Breast epithelium (tissue), 4 donors: ENCODE measurements around the gene GATAD2A. TPM values are rescaled to one million over a fixed set of nuclear protein-coding genes. Genes with fewer than 3 reads are reported as not detected.

Experiments used
- DNase-seq, 2 donors: peaks; one replicate each; pipeline ENCODE4 v3.0.0-alpha.2; 2019; ENCODE audit warnings: low spot score in 2 of 2
- H3K27ac ChIP-seq, 2 donors: fragments of 200-600 bp; sonication (generic) in 1 of 2; one replicate each; pipeline ENCODE4 v1.5.1; 2016 to 2019; ENCODE audit warnings: mild to moderate bottlenecking in 1 of 2
- H3K27me3 ChIP-seq, 2 donors: fragments of 200-600 bp; sonication (generic) in 1 of 2; one replicate each; pipeline versions ENCODE4 v1.5.1 to v1.6.0; 2017 to 2019; ENCODE audit warnings: control low read depth in 1 of 2, mild to moderate bottlenecking in 1 of 2
- H3K36me3 ChIP-seq: fragments of 200-600 bp; one replicate; pipeline ENCODE4 v1.5.1; 2019
- H3K4me1 ChIP-seq, 2 donors: fragments of 200-600 bp; sonication (generic); one replicate each; pipeline ENCODE4 v1.5.1; 2016 to 2019; ENCODE audit warnings: control low read depth in 1 of 2
- H3K4me3 ChIP-seq, 3 donors: fragments of 200-600 bp; sonication (generic); 1 replicate in 2 of 3; 2 replicates in 1 of 3; pipeline ENCODE4 v1.5.1; 2016 to 2019; ENCODE audit warnings: mild to moderate bottlenecking in 3 of 3, moderate library complexity in 2 of 3
- H3K9me3 ChIP-seq, 2 donors: fragments of 200-600 bp; sonication (generic) in 1 of 2; one replicate each; pipeline ENCODE4 v1.5.1; 2016 to 2019; ENCODE audit warnings: control low read depth in 1 of 2
- CTCF ChIP-seq, 3 donors: fragments of 450-650 bp; IDR thresholded peaks; one replicate each; pipeline ENCODE4 v1.5.1; 2016 to 2017; ENCODE audit warnings: antibody characterized with exemption in 3 of 3, mild to moderate bottlenecking in 3 of 3, moderate library complexity in 3 of 3
- POLR2A ChIP-seq: fragments of 450-650 bp; IDR thresholded peaks from one replicate; pipeline ENCODE4 v1.6.1; 2016; ENCODE audit warnings: antibody characterized with exemption, mild to moderate bottlenecking, moderate library complexity
- POLR2AphosphoS5 ChIP-seq, 3 donors: sonication (generic); formaldehyde crosslinking; IDR thresholded peaks; one replicate each; pipeline ENCODE4 v1.6.1; 2017; ENCODE audit warnings: antibody characterized with exemption in 3 of 3
- intact Hi-C: fragments of 100-400 bp; cut with DNase I; formaldehyde crosslinking; loops from one replicate; pipeline ENCODE4 v1.15.1; 2023; ENCODE audit warnings: low total_unique reads
- total RNA-seq, 3 donors: library from RNA; depleted of rRNA; stranded (reverse); fragments of >200 nt; gene quantifications; one replicate each; pipeline ENCODE4 v1.1.0, GENCODE V29; 2016

GATAD2A gene
- total RNA-seq, 3 donors from 2014 or later, result 29.1 to 38.7 (median 33.6) TPM

- no peak for TF ChIP-seq POLR2AphosphoS5 (IDR thresholded peaks at IDR 0.05)
- TF ChIP-seq CTCF (IDR thresholded peaks at IDR 0.05), result no peak
- no peak for TF ChIP-seq POLR2A
- DNase-seq, result no peak
- no peaks in the 10 kb centered on the region for H3K4me1 ChIP-seq
- intact Hi-C loops, result no loop called here
- no peak overlapping the region for H3K27ac ChIP-seq
- H3K9me3 ChIP-seq, result no peaks in the 10 kb centered on the region
- no peaks in the 10 kb centered on the region for H3K36me3 ChIP-seq
- H3K27me3 ChIP-seq, result peaks cover 0 to 3% of the 10 kb centered on the region in 2 donors
- no peak overlapping the region for H3K4me3 ChIP-seq
Observed at GRCh38 chr19:19550972-19551852, 145.7 kb downstream of the GATAD2A start.

- Histone ChIP-seq H3K9me3 (no peaks in the 10 kb centered on the region), H3K27ac (no peak overlapping the region), H3K4me1 (no peaks in the 10 kb centered on the region), H3K27me3 (peaks cover 0 to 3% of the 10 kb centered on the region in 2 donors), H3K4me3 (no peak overlapping the region), H3K36me3 (no peaks in the 10 kb centered on the region)
- no peak for DNase-seq
- no peak for TF ChIP-seq CTCF (IDR thresholded peaks at IDR 0.05)
- intact Hi-C loops, result no loop called here
Observed at GRCh38 chr19:19551853-19552192, 146.3 kb downstream of the GATAD2A start.

DNA sequence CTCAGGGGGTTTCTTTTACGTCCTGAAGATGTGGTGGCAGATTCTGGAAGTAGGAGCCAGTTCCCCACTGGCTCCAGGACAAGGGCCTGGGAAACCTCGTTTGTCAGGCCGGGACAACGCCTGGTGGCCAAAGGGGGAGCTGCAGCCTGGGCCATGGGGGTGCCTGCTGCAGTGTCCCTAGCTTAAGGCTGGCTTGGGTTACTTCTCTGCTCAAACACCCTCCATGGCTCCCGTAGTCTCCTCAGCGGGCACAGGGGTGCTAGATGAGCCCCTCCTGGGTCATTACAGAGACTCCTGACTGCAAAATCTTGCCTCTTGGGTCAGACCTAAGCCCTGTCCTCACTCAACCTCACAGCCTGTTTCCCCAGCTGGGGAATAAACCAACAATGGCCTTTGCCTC lies 147.3 kb downstream of the GATAD2A start:
- Histone ChIP-seq H3K27me3 (peaks cover 0 to 3% of the 10 kb centered on the region in 2 donors), H3K4me3 (no peak overlapping the region), H3K36me3 (no peaks in the 10 kb centered on the region), H3K9me3 (no peaks in the 10 kb centered on the region), H3K27ac (no peak overlapping the region), H3K4me1 (no peaks in the 10 kb centered on the region)
- no peak for DNase-seq
- intact Hi-C loops, result no loop called here
- TF ChIP-seq POLR2AphosphoS5 (IDR thresholded peaks at IDR 0.05) (no peak), CTCF (IDR thresholded peaks at IDR 0.05) (peak in 1 of 3 donors; percentile 45)

DNA sequence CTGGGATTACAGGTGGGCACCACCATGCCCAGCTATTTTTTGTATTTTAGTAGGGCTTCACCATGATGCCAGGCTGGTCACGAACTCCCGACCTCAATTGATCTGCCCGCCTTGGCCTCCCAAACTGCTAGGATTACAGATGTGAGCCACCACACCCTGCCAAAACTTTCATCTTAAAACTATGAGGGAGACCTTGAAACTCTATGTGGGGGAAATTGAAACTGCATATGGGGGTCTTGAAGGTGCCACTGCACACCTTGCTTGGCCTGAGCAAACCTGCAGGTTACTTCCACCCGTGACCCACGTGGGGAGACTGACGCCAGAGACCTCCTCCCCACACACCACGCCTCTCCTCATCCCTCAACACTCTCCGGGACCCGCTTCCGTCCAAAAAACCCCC lies 148.2 kb downstream of the GATAD2A start:
- H3K27me3 ChIP-seq, result peaks cover 0 to 3% of the 10 kb centered on the region in 2 donors
- DNase-seq, result no peak
- intact Hi-C loops, result no loop called here
- no peak overlapping the region for H3K4me3 ChIP-seq
- no peaks in the 10 kb centered on the region for H3K9me3 ChIP-seq
- no peak overlapping the region for H3K27ac ChIP-seq
- TF ChIP-seq POLR2A (no peak), CTCF (IDR thresholded peaks at IDR 0.05) (no peak), POLR2AphosphoS5 (IDR thresholded peaks at IDR 0.05) (no peak)
- no peaks in the 10 kb centered on the region for H3K4me1 ChIP-seq
- no peaks in the 10 kb centered on the region for H3K36me3 ChIP-seq

GRCh38 chr19:19554074-19555023 lies 148.9 kb downstream of the GATAD2A start:
- Histone ChIP-seq H3K9me3 (no peaks in the 10 kb centered on the region), H3K27me3 (peaks cover 0 to 1% of the 10 kb centered on the region in 2 donors), H3K4me1 (no peaks in the 10 kb centered on the region), H3K27ac (no peak overlapping the region), H3K36me3 (no peaks in the 10 kb centered on the region), H3K4me3 (no peak overlapping the region)
- intact Hi-C loops, result no loop called here
- no peak for TF ChIP-seq POLR2A
- TF ChIP-seq POLR2AphosphoS5 (IDR thresholded peaks at IDR 0.05), result no peak
- peak in 2 of 3 donors; percentile 33 to 34 for TF ChIP-seq CTCF (IDR thresholded peaks at IDR 0.05)
- no peak for DNase-seq
